Activated naive CD4-positive, alpha-beta T cell treated with anti-CD3 and anti-CD28 coated beads for 36 hours (primary cell): ENCODE data around the gene FOXN3. TPM values are rescaled to one million over a fixed set of nuclear protein-coding genes. Genes with fewer than 3 reads are reported as not detected.
"Not testable (repeated sequence)": the region's sequence is repeated elsewhere in the genome, so short reads cannot be mapped to it uniquely, and the experiment has no call there.

Source experiments
- CTCF ChIA-PET: fragments of 350-600 bp; sonication (Branson Sonifier 250); formaldehyde crosslinking; loops from one replicate; lab custom pipeline; 2021; ENCODE audit warnings: antibody characterized with exemption; lab: Charles Lee
- DNase-seq: peaks from one replicate; pipeline ENCODE4 v3.0.0-alpha.2; 2020
- H3K27ac Mint-ChIP-seq: one replicate; pipeline ENCODE4 v1.8.0; 2021; ENCODE audit warnings: mild to moderate bottlenecking, mixed read lengths
- H3K27me3 Mint-ChIP-seq: one replicate; pipeline ENCODE4 v1.8.0; 2021; ENCODE audit warnings: low read depth, mixed read lengths
- H3K36me3 Mint-ChIP-seq: one replicate; pipeline ENCODE4 v1.8.0; 2021; ENCODE audit warnings: low read depth, mixed read lengths
- H3K4me1 Mint-ChIP-seq: one replicate; pipeline ENCODE4 v1.8.0; 2021; ENCODE audit warnings: low read depth, mixed read lengths
- H3K4me3 Mint-ChIP-seq: one replicate; pipeline ENCODE4 v1.8.0; 2021; ENCODE audit warnings: mild to moderate bottlenecking, moderate library complexity, mixed read lengths
- H3K9me3 Mint-ChIP-seq: one replicate; pipeline ENCODE4 v1.8.0; 2021; ENCODE audit warnings: mixed read lengths
- intact Hi-C: fragments of 100-400 bp; cut with micrococcal nuclease; formaldehyde crosslinking; loops from one replicate; pipeline ENCODE4 v1.15.1; 2023
- total RNA-seq, 2 experiments: library from RNA; stranded (reverse); gene quantifications; one replicate each; pipeline ENCODE4 v1.2.3, GENCODE V29; 2021

FOXN3 gene
- total RNA-seq, 2 experiments from 2014 or later = 64.6 to 65.0 TPM

GRCh38 chr14:89214221-89214965, 202.6 kb downstream of the FOXN3 start:
- peaks cover 7% of the 10 kb centered on the region for H3K4me1 Mint-ChIP-seq
- CTCF ChIA-PET = interaction anchor here (0.6 kb wide), 1 partner anchor 69 kb away, joined by 3 read pairs; no protein-coding TSS in a partner anchor
- H3K27ac Mint-ChIP-seq = no peak overlapping the region
- peaks cover 6% of the 10 kb centered on the region for H3K36me3 Mint-ChIP-seq
- no peaks in the 10 kb centered on the region for H3K9me3 Mint-ChIP-seq
- H3K27me3 Mint-ChIP-seq = no peaks in the 10 kb centered on the region
- no peak for DNase-seq
- intact Hi-C loops = no loop called here
- no peak overlapping the region for H3K4me3 Mint-ChIP-seq

GRCh38 chr14:89212386-89213235, 204.4 kb downstream of the FOXN3 start:
- Mint-ChIP-seq H3K9me3 (no peaks in the 10 kb centered on the region), H3K4me1 (peaks cover 7% of the 10 kb centered on the region), H3K27ac (no peak overlapping the region), H3K4me3 (no peak overlapping the region), H3K27me3 (no peaks in the 10 kb centered on the region), H3K36me3 (peaks cover 9% of the 10 kb centered on the region)
- CTCF ChIA-PET = interaction anchor here (1.0 kb wide), 1 partner anchor 12 kb away, joined by 3 read pairs; no protein-coding TSS in a partner anchor
- no peak for DNase-seq
- intact Hi-C loops = no loop called here

GRCh38 chr14:89209558-89209957, 207.5 kb downstream of the FOXN3 start:
- CTCF ChIA-PET = no interaction called here
- no peaks in the 10 kb centered on the region for H3K27me3 Mint-ChIP-seq

GRCh38 chr14:89207925-89208328, 209.1 kb downstream of the FOXN3 start:
- H3K4me3 Mint-ChIP-seq = no peak overlapping the region
- CTCF ChIA-PET = interaction anchor here (0.5 kb wide), 1 partner anchor 600 kb away, joined by 4 read pairs; no protein-coding TSS in a partner anchor
- peaks cover 20% of the 10 kb centered on the region for H3K36me3 Mint-ChIP-seq
- no peak for DNase-seq
- intact Hi-C loops = no loop called here
- H3K9me3 Mint-ChIP-seq = no peaks in the 10 kb centered on the region
- H3K27me3 Mint-ChIP-seq = no peaks in the 10 kb centered on the region
- no peak overlapping the region for H3K27ac Mint-ChIP-seq
- peaks cover 27% of the 10 kb centered on the region for H3K4me1 Mint-ChIP-seq

More at GRCh38 chr14:89209558-89209957, 207.5 kb downstream of the FOXN3 start:
- H3K36me3 Mint-ChIP-seq = peaks cover 20% of the 10 kb centered on the region
- H3K4me1 Mint-ChIP-seq = peaks cover 15% of the 10 kb centered on the region
- no peaks in the 10 kb centered on the region for H3K9me3 Mint-ChIP-seq
- intact Hi-C loops = no loop called here
- no peak for DNase-seq
- H3K4me3 Mint-ChIP-seq = no peak overlapping the region
- no peak overlapping the region for H3K27ac Mint-ChIP-seq

GRCh38 chr14:89206389-89207031, 210.5 kb downstream of the FOXN3 start:
- H3K4me1 Mint-ChIP-seq = peaks cover 39% of the 10 kb centered on the region
- H3K27me3 Mint-ChIP-seq = no peaks in the 10 kb centered on the region
- intact Hi-C loops = no loop called here
- no peaks in the 10 kb centered on the region for H3K9me3 Mint-ChIP-seq
- CTCF ChIA-PET = interaction anchor here (1.1 kb wide), 1 partner anchor 411 kb away, joined by 3 read pairs; no protein-coding TSS in a partner anchor
- no peak overlapping the region for H3K27ac Mint-ChIP-seq
- peaks cover 23% of the 10 kb centered on the region for H3K36me3 Mint-ChIP-seq
- no peak for DNase-seq
- no peak overlapping the region for H3K4me3 Mint-ChIP-seq

- Mint-ChIP-seq H3K27me3 (no peaks in the 10 kb centered on the region), H3K4me3 (no peak overlapping the region), H3K36me3 (peaks cover 27% of the 10 kb centered on the region), H3K27ac (no peak overlapping the region), H3K4me1 (peaks cover 38% of the 10 kb centered on the region), H3K9me3 (peaks cover 2% of the 10 kb centered on the region)
- DNase-seq = no peak
- CTCF ChIA-PET = interaction anchor here (0.7 to 1.1 kb wide), 2 partner anchors 27 to 412 kb away, joined by 3 read pairs; no protein-coding TSS in a partner anchor
- intact Hi-C loops = no loop called here
Observed at GRCh38 chr14:89205137-89205740, 211.8 kb downstream of the FOXN3 start.

- H3K9me3 Mint-ChIP-seq = peaks cover 6% of the 10 kb centered on the region
- CTCF ChIA-PET = no interaction called here
- peak; percentile 11 for DNase-seq
- intact Hi-C loops = no loop called here
- peaks cover 36% of the 10 kb centered on the region for H3K36me3 Mint-ChIP-seq
- peaks cover 54% of the 10 kb centered on the region for H3K4me1 Mint-ChIP-seq
- H3K27me3 Mint-ChIP-seq = no peaks in the 10 kb centered on the region
- H3K27ac Mint-ChIP-seq = no peak overlapping the region
- H3K4me3 Mint-ChIP-seq = no peak overlapping the region
Observed at GRCh38 chr14:89202413-89203190, 214.4 kb downstream of the FOXN3 start.

GRCh38 chr14:89201645-89202044, 215.4 kb downstream of the FOXN3 start:
- Mint-ChIP-seq H3K27me3 (no peaks in the 10 kb centered on the region), H3K27ac (no peak overlapping the region), H3K9me3 (peaks cover 8% of the 10 kb centered on the region), H3K4me1 (peaks cover 54% of the 10 kb centered on the region), H3K36me3 (peaks cover 40% of the 10 kb centered on the region), H3K4me3 (no peak overlapping the region)
- CTCF ChIA-PET = no interaction called here
- intact Hi-C loops = no loop called here
- DNase-seq = no peak

GRCh38 chr14:89199357-89199756, 217.7 kb downstream of the FOXN3 start:
- peaks cover 33% of the 10 kb centered on the region for H3K36me3 Mint-ChIP-seq
- intact Hi-C loops, CTCF ChIA-PET, H3K9me3 Mint-ChIP-seq, H3K27me3 Mint-ChIP-seq, H3K4me3 Mint-ChIP-seq, H3K27ac Mint-ChIP-seq: not testable (repeated sequence)
- peaks cover 47% of the 10 kb centered on the region for H3K4me1 Mint-ChIP-seq
- DNase-seq = peak; percentile 43

- DNase-seq = no peak
- H3K4me3 Mint-ChIP-seq = no peak overlapping the region
- no peaks in the 10 kb centered on the region for H3K27me3 Mint-ChIP-seq
- peaks cover 44% of the 10 kb centered on the region for H3K4me1 Mint-ChIP-seq
- CTCF ChIA-PET = interaction anchor here (0.5 kb wide), 1 partner anchor 219 kb away, joined by 3 read pairs; no protein-coding TSS in a partner anchor
- H3K9me3 Mint-ChIP-seq = peaks cover 8% of the 10 kb centered on the region
- H3K27ac Mint-ChIP-seq = no peak overlapping the region
- intact Hi-C loops = no loop called here
- H3K36me3 Mint-ChIP-seq = peaks cover 33% of the 10 kb centered on the region
Observed at GRCh38 chr14:89198544-89199329, 218.3 kb downstream of the FOXN3 start.

- Mint-ChIP-seq H3K36me3 (peaks cover 31% of the 10 kb centered on the region), H3K4me1 (peaks cover 35% of the 10 kb centered on the region), H3K27me3 (no peaks in the 10 kb centered on the region), H3K27ac (no peak overlapping the region), H3K4me3 (no peak overlapping the region), H3K9me3 (peaks cover 8% of the 10 kb centered on the region)
- intact Hi-C loops = no loop called here
- CTCF ChIA-PET = no interaction called here
- DNase-seq = no peak
Observed at GRCh38 chr14:89197623-89198022, 219.4 kb downstream of the FOXN3 start.
